ENCODE measurements around the gene NBL1.

NBL1 gene

GRCh38 chr1:19610282-19610981 lies 33.7 kb upstream of the NBL1 start:
- Histone ChIP-seq H3K27me3 (replicated peaks; ENCODE audit: insufficient read depth, low read length) (no peaks in the 10 kb centered on the region), H3K79me2 (ENCODE audit: low read length) (peaks cover 76% of the 10 kb centered on the region), H3K4me3 (ENCODE audit: low read length) (no peak overlapping the region), H2AFZ (ENCODE audit: low read length) (no peak overlapping the region), H3K36me3 (replicated peaks; ENCODE audit: insufficient read depth, low read length) (no peaks in the 10 kb centered on the region), H3K27ac (ENCODE audit: low read length) (no peak overlapping the region), H3F3A (ENCODE audit: insufficient read depth, low read length) (no peaks in the 10 kb centered on the region), H3K9me2 (replicated peaks; ENCODE audit: insufficient read depth, low read length) (no peaks in the 10 kb centered on the region), H3K4me2 (ENCODE audit: low read depth, low read length) (no peak overlapping the region), H3K9ac (ENCODE audit: low read length) (no peak overlapping the region), H3K4me1 (ENCODE audit: low read length) (no peaks in the 10 kb centered on the region), H4K20me1 (ENCODE audit: insufficient read depth, low read length) (peaks cover 31% of the 10 kb centered on the region), H3K9me3 (replicated peaks; ENCODE audit: insufficient read depth, low read length) (no peaks in the 10 kb centered on the region)
- DNase-seq, result no peak
- TF ChIP-seq EZH2phosphoT487 (IDR thresholded peaks at IDR 0.05; ENCODE audit: low read length) (no peak), EZH2 (optimal IDR thresholded peaks at IDR 0.05; ENCODE audit: low read depth, low read length) (no peak), CTCF (IDR thresholded peaks at IDR 0.05; ENCODE audit: low read length) (no peak)

- H3K9ac ChIP-seq (ENCODE audit: low read length), result no peak overlapping the region
- H3K27me3 ChIP-seq (replicated peaks; ENCODE audit: insufficient read depth, low read length), result no peaks in the 10 kb centered on the region
- TF ChIP-seq CTCF (IDR thresholded peaks at IDR 0.05; ENCODE audit: low read length) (no peak), EZH2 (optimal IDR thresholded peaks at IDR 0.05; ENCODE audit: low read depth, low read length) (no peak), EZH2phosphoT487 (IDR thresholded peaks at IDR 0.05; ENCODE audit: low read length) (no peak)
- no peak overlapping the region for H3K4me3 ChIP-seq (ENCODE audit: low read length)
- no peaks in the 10 kb centered on the region for H3F3A ChIP-seq (ENCODE audit: insufficient read depth, low read length)
- H3K36me3 ChIP-seq (replicated peaks; ENCODE audit: insufficient read depth, low read length), result no peaks in the 10 kb centered on the region
- no peak overlapping the region for H2AFZ ChIP-seq (ENCODE audit: low read length)
- H3K9me3 ChIP-seq (replicated peaks; ENCODE audit: insufficient read depth, low read length), result no peaks in the 10 kb centered on the region
- no peak for DNase-seq
- H3K27ac ChIP-seq (ENCODE audit: low read length), result no peak overlapping the region
- no peak overlapping the region for H3K4me2 ChIP-seq (ENCODE audit: low read depth, low read length)
- peaks cover 22% of the 10 kb centered on the region for H4K20me1 ChIP-seq (ENCODE audit: insufficient read depth, low read length)
- H3K9me2 ChIP-seq (replicated peaks; ENCODE audit: insufficient read depth, low read length), result no peaks in the 10 kb centered on the region
- H3K4me1 ChIP-seq (ENCODE audit: low read length), result no peaks in the 10 kb centered on the region
- peaks cover 59% of the 10 kb centered on the region for H3K79me2 ChIP-seq (ENCODE audit: low read length)
Observed at GRCh38 chr1:19612530-19612929, 31.6 kb upstream of the NBL1 start.

- Histone ChIP-seq H3K4me1 (ENCODE audit: low read length) (no peaks in the 10 kb centered on the region), H3K36me3 (replicated peaks; ENCODE audit: insufficient read depth, low read length) (no peaks in the 10 kb centered on the region), H4K20me1 (ENCODE audit: insufficient read depth, low read length) (peaks cover 15% of the 10 kb centered on the region; the same call in 1 of the 2 replicates), H3K27me3 (replicated peaks; ENCODE audit: insufficient read depth, low read length) (no peaks in the 10 kb centered on the region), H3K4me2 (ENCODE audit: low read depth, low read length) (no peak overlapping the region), H3K27ac (ENCODE audit: low read length) (no peak overlapping the region), H3K4me3 (ENCODE audit: low read length) (no peak overlapping the region), H3K9me2 (replicated peaks; ENCODE audit: insufficient read depth, low read length) (no peaks in the 10 kb centered on the region), H3K9ac (ENCODE audit: low read length) (no peak overlapping the region), H3K79me2 (ENCODE audit: low read length) (peaks cover 52% of the 10 kb centered on the region), H3K9me3 (replicated peaks; ENCODE audit: insufficient read depth, low read length) (no peaks in the 10 kb centered on the region), H3F3A (ENCODE audit: insufficient read depth, low read length) (no peaks in the 10 kb centered on the region), H2AFZ (ENCODE audit: low read length) (no peak overlapping the region)
- TF ChIP-seq CTCF (IDR thresholded peaks at IDR 0.05; ENCODE audit: low read length) (no peak), EZH2phosphoT487 (IDR thresholded peaks at IDR 0.05; ENCODE audit: low read length) (no peak), EZH2 (optimal IDR thresholded peaks at IDR 0.05; ENCODE audit: low read depth, low read length) (no peak)
- DNase-seq, result no peak
Observed at GRCh38 chr1:19613171-19613703, 30.9 kb upstream of the NBL1 start.
